GM21786 (cell line): ENCODE measurements around the gene TTC7B.

ENCODE experiments used
- ATAC-seq: cut with Tn5 transposase; IDR thresholded peaks from one replicate; pipeline ENCODE4 v1.9.1; 2021; ENCODE audit not compliant: unreplicated experiment

TTC7B gene

GRCh38 chr14:90651271-90651804 lies 164.9 kb downstream of the TTC7B start:
- no peak for ATAC-seq

- ATAC-seq = no peak
These were observed 166.6 kb downstream of the TTC7B start for GRCh38 chr14:90649557-90650135.

GRCh38 chr14:90649083-90649482 lies 167.1 kb downstream of the TTC7B start:
- ATAC-seq = no peak

- ATAC-seq = no peak
These were observed 167.8 kb downstream of the TTC7B start for GRCh38 chr14:90648421-90648820.

- no peak for ATAC-seq
These were observed 168.7 kb downstream of the TTC7B start for GRCh38 chr14:90647473-90648005.

- ATAC-seq = no peak
These were observed 170.3 kb downstream of the TTC7B start for GRCh38 chr14:90645842-90646443.

- no peak for ATAC-seq
These were observed 171.3 kb downstream of the TTC7B start for GRCh38 chr14:90644882-90645281.

GRCh38 chr14:90643982-90644670 lies 172.1 kb downstream of the TTC7B start:
- ATAC-seq = no peak

- no peak for ATAC-seq
These were observed 173.9 kb downstream of the TTC7B start for GRCh38 chr14:90642244-90642717.

- ATAC-seq = no peak
These were observed 174.5 kb downstream of the TTC7B start for GRCh38 chr14:90641615-90642243.

GRCh38 chr14:90641168-90641567 lies 175.1 kb downstream of the TTC7B start:
- no peak for ATAC-seq

- ATAC-seq = no peak
These were observed 176.6 kb downstream of the TTC7B start for GRCh38 chr14:90639641-90640040.

GRCh38 chr14:90632871-90633270 lies 183.4 kb downstream of the TTC7B start:
- ATAC-seq = no peak

GRCh38 chr14:90632451-90632850 lies 183.8 kb downstream of the TTC7B start:
- ATAC-seq = no peak

GRCh38 chr14:90630171-90630806 lies 185.9 kb downstream of the TTC7B start:
- ATAC-seq = no peak

- no peak for ATAC-seq
These were observed 186.8 kb downstream of the TTC7B start for GRCh38 chr14:90629471-90629870.

- ATAC-seq = no peak
These were observed 187.4 kb downstream of the TTC7B start for GRCh38 chr14:90628825-90629224.

- ATAC-seq = no peak
These were observed 188.8 kb downstream of the TTC7B start for GRCh38 chr14:90627478-90627877.

GRCh38 chr14:90626550-90626949 lies 189.7 kb downstream of the TTC7B start:
- ATAC-seq = no peak

- no peak for ATAC-seq
These were observed 190.8 kb downstream of the TTC7B start for GRCh38 chr14:90625445-90625844.
